Measurements from ENCODE around the gene GOLGA3. TPM values are rescaled to one million over a fixed set of nuclear protein-coding genes. Genes with fewer than 3 reads are reported as not detected.

Gene GOLGA3
- total and polyA plus RNA-seq, 9 of the 15 experiments (the other 6 are each of a cell fraction or from before 2014, with no cell fraction given): 1.9 to 48.1 (median 18.4) TPM

DNA sequence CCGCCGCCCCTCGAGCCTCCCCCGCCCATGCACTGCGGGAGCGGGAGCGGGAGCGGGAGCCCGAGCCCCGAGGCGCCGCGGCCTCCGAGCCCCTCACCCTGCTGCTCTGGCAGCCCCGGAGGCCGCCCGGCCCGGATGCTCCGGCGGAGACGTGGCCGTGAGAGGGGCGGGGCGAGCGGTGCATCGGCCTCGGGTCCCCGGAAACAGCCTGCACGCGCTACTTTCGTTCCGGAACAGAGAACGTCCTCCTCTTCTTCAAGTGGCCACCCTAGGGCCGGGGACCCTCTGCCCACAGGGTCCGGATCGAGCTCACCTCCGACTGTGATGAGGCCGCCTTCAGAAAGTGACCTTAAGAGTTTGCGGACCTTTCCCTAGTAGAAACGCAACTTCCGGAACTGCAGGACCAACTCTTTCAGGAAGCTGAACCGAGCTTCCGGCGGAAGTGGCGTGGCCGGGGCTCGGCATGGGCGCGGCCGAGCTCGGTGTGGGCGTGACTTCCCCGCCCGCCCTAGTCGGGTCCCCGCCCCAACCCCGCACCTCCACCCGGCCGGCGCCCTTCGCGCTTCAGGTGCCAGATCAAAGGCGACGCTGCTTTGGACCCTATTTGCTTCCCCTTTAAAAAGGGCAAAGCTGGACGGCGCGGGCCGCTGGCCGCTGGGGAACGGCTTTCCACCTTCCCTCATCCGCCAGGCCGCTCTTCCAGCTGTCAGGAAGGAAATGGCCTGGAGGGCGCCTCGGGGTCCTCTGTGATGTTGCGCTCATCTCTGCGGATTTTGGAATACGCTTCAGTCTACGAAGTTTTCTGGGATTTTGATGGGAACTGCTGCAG lies at the start of gene GOLGA3 (continued):
- TF ChIP-seq NR4A1 (CRISPR knock-in tag; IDR thresholded peaks at IDR 0.05) (no peak), NR4A1 (tag; IDR thresholded peaks at IDR 0.05) (0 out of 2 replicates have a peak, but pooled peaks have one; percentile 31), PHB2 (IDR thresholded peaks at IDR 0.05; ENCODE audit: low read depth) (0 out of 2 replicates have a peak, but pooled peaks have one; percentile 16), FOXK2 (conservative IDR thresholded peaks at IDR 0.05 in 1 of 2, IDR thresholded peaks at IDR 0.05 in 1 of 2; ENCODE audit: low read depth in 2 of 2) (peak; percentile 48 to 69; a peak in 3 of 4 replicates), CREM (IDR thresholded peaks at IDR 0.05; ENCODE audit: low read depth) (peak; percentile 68), OTX1 (CRISPR knock-in tag; IDR thresholded peaks at IDR 0.05) (peak; percentile 63; the same call in 1 of the 2 replicates), E2F3 (CRISPR knock-in tag; IDR thresholded peaks at IDR 0.05) (0 out of 2 replicates have a peak, but pooled peaks have one; percentile 54), ZNF175 (CRISPR knock-in tag; IDR thresholded peaks at IDR 0.05; ENCODE audit: low read depth) (no peak), YY1 (IDR thresholded peaks at IDR 0.05; ENCODE audit: borderline replicate concordance in 1 of 3, control insufficient read depth in 1 of 3, extremely low read depth in 1 of 3, insufficient read depth in 3 of 3, insufficient read length in 1 of 3, insufficient replicate concordance in 2 of 3, low read depth in 1 of 3, low read length in 2 of 3) (peak in 1 of 3 experiments; percentile 39), ZNF165 (CRISPR knock-in tag; IDR thresholded peaks at IDR 0.05; ENCODE audit: borderline replicate concordance) (peak; percentile 29; the same call in 1 of the 2 replicates), EGR1 (conservative IDR thresholded peaks at IDR 0.05) (peak; percentile 30), GABPB1 (CRISPR knock-in tag; IDR thresholded peaks at IDR 0.05) (peak; percentile 98), CEBPG (CRISPR knock-in tag; IDR thresholded peaks at IDR 0.05) (peak; percentile 45; the same call in 1 of the 2 replicates), CEBPG (tag; conservative IDR thresholded peaks at IDR 0.05 in 1 of 2, IDR thresholded peaks at IDR 0.05 in 1 of 2) (0 out of 4 replicates have a peak, but pooled peaks of 1 of the 2 experiments have one; percentile 18)
- TF ChIP-seq, protein P1, sequence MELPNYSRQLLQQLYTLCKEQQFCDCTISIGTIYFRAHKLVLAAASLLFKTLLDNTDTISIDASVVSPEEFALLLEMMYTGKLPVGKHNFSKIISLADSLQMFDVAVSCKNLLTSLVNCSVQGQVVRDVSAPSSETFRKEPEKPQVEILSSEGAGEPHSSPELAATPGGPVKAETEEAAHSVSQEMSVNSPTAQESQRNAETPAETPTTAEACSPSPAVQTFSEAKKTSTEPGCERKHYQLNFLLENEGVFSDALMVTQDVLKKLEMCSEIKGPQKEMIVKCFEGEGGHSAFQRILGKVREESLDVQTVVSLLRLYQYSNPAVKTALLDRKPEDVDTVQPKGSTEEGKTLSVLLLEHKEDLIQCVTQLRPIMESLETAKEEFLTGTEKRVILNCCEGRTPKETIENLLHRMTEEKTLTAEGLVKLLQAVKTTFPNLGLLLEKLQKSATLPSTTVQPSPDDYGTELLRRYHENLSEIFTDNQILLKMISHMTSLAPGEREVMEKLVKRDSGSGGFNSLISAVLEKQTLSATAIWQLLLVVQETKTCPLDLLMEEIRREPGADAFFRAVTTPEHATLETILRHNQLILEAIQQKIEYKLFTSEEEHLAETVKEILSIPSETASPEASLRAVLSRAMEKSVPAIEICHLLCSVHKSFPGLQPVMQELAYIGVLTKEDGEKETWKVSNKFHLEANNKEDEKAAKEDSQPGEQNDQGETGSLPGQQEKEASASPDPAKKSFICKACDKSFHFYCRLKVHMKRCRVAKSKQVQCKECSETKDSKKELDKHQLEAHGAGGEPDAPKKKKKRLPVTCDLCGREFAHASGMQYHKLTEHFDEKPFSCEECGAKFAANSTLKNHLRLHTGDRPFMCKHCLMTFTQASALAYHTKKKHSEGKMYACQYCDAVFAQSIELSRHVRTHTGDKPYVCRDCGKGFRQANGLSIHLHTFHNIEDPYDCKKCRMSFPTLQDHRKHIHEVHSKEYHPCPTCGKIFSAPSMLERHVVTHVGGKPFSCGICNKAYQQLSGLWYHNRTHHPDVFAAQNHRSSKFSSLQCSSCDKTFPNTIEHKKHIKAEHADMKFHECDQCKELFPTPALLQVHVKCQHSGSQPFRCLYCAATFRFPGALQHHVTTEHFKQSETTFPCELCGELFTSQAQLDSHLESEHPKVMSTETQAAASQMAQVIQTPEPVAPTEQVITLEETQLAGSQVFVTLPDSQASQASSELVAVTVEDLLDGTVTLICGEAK (IDR thresholded peaks at IDR 0.05): peak; percentile 100
- TF ChIP-seq, protein P1 (CRISPR knock-in tag; IDR thresholded peaks at IDR 0.05): no peak
- TF ChIP-seq, protein P2, sequence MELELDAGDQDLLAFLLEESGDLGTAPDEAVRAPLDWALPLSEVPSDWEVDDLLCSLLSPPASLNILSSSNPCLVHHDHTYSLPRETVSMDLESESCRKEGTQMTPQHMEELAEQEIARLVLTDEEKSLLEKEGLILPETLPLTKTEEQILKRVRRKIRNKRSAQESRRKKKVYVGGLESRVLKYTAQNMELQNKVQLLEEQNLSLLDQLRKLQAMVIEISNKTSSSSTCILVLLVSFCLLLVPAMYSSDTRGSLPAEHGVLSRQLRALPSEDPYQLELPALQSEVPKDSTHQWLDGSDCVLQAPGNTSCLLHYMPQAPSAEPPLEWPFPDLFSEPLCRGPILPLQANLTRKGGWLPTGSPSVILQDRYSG (tag; conservative IDR thresholded peaks at IDR 0.05; ENCODE audit: low read depth): peak; percentile 80
